NCI-H1105 (cell line): ENCODE measurements around the gene WNK3.

Source experiments
- DNase-seq: peaks from one replicate; lab custom pipeline; 2025; lab: John Stamatoyannopoulos, UW

WNK3 gene

GRCh38 chrX:54166915-54167314 is 190.9 kb downstream of the WNK3 start:
- DNase-seq = no peak

- DNase-seq = no peak
These were observed 200.3 kb downstream of the WNK3 start for GRCh38 chrX:54157561-54157960.
